ENCODE measurements around the gene RBP2.

Gene RBP2

DNA sequence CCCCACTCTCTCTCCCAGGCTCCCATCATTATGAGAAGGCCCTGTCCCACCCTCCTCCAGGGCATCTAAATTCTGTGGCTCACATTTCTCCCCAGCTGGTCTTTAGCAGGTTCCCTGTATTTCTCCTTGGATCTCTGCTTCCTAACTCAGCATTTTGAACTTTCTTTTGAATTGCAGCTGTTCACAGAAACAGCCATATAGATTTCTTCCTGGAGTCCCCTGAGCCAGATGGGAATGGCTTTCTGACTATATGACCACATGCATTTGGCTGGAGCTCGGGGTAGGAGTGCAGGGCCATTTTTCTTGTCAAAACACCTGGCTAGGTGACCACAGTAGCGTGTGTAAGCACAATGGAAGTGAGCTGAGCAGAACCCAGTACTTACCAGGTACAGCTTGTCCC, 22.0 kb downstream of the RBP2 start:
- DNase-seq (ENCODE audit: extremely low spot score): no peak
- ChIA-PET CTCF (interaction anchor here (1.5 kb wide), 1 partner anchor 11 kb away, joined by 3 read pairs; no protein-coding TSS in a partner anchor), POLR2A (no interaction called here)
- TF ChIP-seq, protein P1, sequence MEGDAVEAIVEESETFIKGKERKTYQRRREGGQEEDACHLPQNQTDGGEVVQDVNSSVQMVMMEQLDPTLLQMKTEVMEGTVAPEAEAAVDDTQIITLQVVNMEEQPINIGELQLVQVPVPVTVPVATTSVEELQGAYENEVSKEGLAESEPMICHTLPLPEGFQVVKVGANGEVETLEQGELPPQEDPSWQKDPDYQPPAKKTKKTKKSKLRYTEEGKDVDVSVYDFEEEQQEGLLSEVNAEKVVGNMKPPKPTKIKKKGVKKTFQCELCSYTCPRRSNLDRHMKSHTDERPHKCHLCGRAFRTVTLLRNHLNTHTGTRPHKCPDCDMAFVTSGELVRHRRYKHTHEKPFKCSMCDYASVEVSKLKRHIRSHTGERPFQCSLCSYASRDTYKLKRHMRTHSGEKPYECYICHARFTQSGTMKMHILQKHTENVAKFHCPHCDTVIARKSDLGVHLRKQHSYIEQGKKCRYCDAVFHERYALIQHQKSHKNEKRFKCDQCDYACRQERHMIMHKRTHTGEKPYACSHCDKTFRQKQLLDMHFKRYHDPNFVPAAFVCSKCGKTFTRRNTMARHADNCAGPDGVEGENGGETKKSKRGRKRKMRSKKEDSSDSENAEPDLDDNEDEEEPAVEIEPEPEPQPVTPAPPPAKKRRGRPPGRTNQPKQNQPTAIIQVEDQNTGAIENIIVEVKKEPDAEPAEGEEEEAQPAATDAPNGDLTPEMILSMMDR (IDR thresholded peaks at IDR 0.05; ENCODE audit: control extremely low read depth, extremely low read depth, low read depth, missing control alignments): no peak

- no peak for DNase-seq (ENCODE audit: extremely low spot score)
- TF ChIP-seq, protein P1 (IDR thresholded peaks at IDR 0.05; ENCODE audit: control extremely low read depth, extremely low read depth, low read depth, missing control alignments): no peak
- POLR2A ChIA-PET: no interaction called here
- CTCF ChIA-PET: no interaction called here
Measured at GRCh38 chr3:139450159-139450558, 26.2 kb downstream of the RBP2 start.

DNA sequence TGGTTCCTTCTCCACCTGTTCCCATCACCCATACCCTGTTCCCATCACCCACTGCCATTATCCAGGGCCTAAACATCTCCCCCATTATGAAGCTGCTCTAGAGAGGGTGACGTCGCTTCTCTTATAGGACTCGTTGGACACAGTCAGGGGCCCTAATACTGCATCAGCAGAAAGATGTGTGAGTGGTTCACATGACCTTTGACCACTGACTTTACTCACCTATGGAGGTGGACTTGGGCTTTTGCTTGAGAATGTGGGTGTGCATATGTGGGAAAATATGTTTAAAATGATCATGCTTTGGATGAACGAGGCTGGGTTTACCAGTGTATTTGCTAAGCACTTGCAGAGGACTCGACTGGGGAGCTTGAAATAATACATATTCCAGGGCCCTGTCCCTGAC, 26.8 kb downstream of the RBP2 start:
- DNase-seq (ENCODE audit: extremely low spot score): no peak
- TF ChIP-seq, protein P1 (IDR thresholded peaks at IDR 0.05; ENCODE audit: control extremely low read depth, extremely low read depth, low read depth, missing control alignments): no peak
- CTCF ChIA-PET: no interaction called here
- POLR2A ChIA-PET: no interaction called here

DNA sequence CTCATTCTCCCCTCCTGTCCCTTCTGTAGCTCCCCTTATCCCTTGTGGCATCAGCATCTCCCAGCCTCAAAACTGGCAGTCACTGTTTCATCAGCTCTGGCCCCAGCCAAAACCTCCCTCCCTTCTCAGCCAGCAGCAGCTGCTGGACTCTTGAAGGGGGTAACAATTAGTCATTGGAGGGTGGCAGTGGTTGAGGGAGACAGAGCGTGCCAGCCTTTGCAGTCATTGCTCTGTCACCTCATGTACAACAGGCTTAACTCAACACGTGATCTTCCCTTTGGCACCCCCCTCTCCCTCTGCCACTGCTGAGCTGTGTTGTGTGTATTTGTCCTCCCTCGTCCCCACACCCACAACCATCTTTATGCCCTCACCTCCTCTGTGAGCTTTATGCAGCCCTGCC, 28.2 kb downstream of the RBP2 start:
- ChIA-PET CTCF (interaction anchor here (1.1 to 1.6 kb wide), 2 partner anchors 16 to 23 kb away, joined by 3 to 4 read pairs; no protein-coding TSS in a partner anchor), POLR2A (no interaction called here)
- no peak for DNase-seq (ENCODE audit: extremely low spot score)
- TF ChIP-seq, protein P1 (IDR thresholded peaks at IDR 0.05; ENCODE audit: control extremely low read depth, extremely low read depth, low read depth, missing control alignments): no peak

GRCh38 chr3:139447486-139447885, 28.8 kb downstream of the RBP2 start:
- ChIA-PET POLR2A (no interaction called here), CTCF (interaction anchor here (1.1 to 1.6 kb wide), 2 partner anchors 15 to 22 kb away, joined by 3 to 4 read pairs; no protein-coding TSS in a partner anchor)
- TF ChIP-seq, protein P1 (IDR thresholded peaks at IDR 0.05; ENCODE audit: control extremely low read depth, extremely low read depth, low read depth, missing control alignments): no peak
- no peak for DNase-seq (ENCODE audit: extremely low spot score)

DNA sequence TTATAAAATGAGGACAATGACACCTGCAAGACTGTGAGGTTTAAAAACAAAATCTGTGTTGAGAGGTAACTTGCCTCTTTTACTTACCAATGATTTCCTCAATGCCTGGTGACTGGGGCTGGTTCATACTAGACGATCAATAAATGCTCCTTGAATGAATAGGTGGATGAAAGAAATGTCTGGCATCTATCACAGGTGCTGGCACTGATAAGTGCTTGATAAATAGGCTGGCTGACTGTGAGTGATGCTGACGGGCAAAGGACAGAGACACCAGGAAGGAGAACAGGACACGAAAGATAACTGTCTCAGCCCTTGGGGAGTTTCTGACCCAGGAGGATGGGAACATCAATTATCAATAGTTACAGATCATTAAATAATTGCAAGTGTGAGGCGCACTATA, 31.9 kb downstream of the RBP2 start:
- DNase-seq (ENCODE audit: extremely low spot score): no peak
- ChIA-PET POLR2A (no interaction called here), CTCF (no interaction called here)
- TF ChIP-seq, protein P1 (IDR thresholded peaks at IDR 0.05; ENCODE audit: control extremely low read depth, extremely low read depth, low read depth, missing control alignments): no peak

GRCh38 chr3:139443186-139443585, 33.1 kb downstream of the RBP2 start:
- CTCF ChIA-PET: no interaction called here
- POLR2A ChIA-PET: no interaction called here
- TF ChIP-seq, protein P1 (IDR thresholded peaks at IDR 0.05; ENCODE audit: control extremely low read depth, extremely low read depth, low read depth, missing control alignments): no peak
- DNase-seq (ENCODE audit: extremely low spot score): no peak
